HK-2 (cell line): ENCODE data around the gene AADAC.
"Not testable (repeated sequence)": the region's sequence is repeated elsewhere in the genome, so short reads cannot be mapped to it uniquely, and the experiment has no call there.

Experiments
- DNase-seq: peaks from one replicate; pipeline ENCODE4 v3.0.0-alpha.2; 2018; ENCODE audit not compliant: unreplicated experiment

The AADAC gene

DNA sequence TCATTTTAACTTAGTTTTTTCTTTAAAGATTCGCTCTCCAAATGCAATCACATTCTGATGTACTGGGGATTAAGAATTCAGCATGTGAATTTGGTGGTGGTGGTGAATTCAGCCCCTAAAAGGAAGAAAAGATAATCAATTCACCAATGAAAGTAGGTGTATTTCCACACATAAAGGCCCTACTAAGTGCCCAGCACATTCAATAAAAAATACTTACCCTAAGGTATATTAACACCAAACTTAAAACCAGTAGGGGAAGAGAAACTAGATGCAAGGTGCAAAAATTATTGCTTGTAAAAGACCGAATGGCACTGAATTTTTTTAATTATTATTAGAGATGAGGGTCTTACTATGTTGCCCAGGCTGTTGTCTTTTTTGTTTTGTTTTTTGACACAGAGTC is 42.7 kb downstream of the AADAC start:
- DNase-seq: no peak

DNA sequence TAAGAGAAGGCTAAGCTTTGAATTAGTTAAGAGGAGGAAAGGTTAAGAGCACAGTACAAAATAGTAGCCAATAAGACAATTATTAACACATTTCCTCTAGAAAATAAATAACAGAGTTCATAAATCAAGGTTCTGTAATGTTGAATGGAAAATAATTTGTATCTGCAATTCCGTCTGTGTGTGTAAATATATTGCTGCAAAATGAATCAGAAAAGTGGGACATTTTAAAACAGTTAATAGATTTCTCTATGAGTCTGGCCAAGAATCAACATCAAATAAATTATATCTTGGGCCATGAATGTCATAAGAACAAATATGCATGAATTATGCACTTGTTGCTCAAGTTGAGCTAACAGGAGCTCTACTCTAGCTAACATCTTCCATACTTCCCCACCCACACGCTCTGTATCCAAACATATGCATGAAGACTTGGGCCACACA is 45.3 kb downstream of the AADAC start:
- DNase-seq: no peak

DNA sequence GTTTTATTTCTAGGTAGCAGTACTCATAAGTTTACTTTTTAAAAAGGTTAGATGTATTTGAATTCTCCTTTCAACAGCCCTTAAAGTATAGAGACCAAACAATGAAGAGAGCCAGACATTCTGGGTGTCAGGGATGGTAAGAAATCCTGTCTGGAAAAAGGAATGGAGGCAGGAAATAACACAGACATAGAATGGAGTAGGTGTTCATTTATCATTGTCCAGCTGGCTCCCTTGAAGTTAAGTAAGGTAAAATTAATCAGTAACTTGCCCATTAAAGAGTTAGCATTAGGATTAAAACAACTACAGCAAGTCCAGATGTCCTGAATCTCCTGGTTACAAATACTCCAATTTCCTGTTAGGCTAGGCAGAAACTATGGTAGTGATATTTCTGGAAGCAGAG is 46.0 kb downstream of the AADAC start:
- no peak for DNase-seq

DNA sequence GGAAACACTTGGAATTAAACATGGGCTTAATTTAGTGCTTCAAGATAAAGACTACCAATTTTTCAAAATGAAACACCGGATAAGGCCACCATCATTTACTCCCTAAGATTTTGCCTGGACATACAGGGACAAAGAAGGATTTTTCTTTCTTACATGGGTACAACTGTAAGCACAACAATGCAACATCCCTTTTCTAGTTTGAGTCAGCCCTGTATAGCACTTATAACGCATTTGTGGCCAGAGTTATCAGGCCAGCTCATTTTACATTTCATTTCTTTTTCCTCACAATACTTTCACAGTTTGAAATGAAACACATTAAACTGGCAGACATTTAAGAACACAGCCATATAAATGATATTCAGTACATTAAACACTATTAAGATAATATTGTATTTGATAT is 49.7 kb downstream of the AADAC start:
- DNase-seq: no peak

DNA sequence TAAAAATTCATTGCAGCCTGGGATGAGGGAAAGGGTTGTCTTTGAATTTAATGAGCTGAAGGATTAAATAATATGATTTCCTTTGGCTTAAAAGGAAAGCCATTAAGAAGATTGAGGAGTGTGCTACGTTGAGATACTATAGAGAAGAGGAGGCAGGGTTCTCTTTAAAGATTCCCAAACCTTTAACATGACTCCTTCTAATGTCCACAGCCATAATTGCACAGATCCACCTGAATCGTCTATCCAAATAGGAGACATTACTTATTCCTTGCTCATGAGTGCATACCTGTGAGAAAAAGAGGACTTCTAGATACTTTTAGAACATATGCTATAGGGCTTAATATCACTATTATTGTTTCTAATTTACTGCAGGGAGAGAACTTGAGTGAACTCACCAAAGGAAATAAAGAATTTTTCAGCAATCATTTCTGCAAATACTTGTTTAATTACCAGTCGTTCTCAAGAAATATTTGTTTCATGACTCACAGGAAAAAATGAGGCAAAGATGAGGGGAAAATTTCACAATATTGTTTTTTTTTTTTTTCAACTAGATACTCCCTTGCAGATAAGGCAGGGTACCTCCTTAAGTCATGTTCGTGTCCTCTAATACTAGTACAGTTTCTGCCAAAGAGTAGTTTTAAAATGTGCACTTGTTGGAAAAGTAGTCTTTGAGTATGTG is 50.6 kb downstream of the AADAC start:
- no peak for DNase-seq

DNA sequence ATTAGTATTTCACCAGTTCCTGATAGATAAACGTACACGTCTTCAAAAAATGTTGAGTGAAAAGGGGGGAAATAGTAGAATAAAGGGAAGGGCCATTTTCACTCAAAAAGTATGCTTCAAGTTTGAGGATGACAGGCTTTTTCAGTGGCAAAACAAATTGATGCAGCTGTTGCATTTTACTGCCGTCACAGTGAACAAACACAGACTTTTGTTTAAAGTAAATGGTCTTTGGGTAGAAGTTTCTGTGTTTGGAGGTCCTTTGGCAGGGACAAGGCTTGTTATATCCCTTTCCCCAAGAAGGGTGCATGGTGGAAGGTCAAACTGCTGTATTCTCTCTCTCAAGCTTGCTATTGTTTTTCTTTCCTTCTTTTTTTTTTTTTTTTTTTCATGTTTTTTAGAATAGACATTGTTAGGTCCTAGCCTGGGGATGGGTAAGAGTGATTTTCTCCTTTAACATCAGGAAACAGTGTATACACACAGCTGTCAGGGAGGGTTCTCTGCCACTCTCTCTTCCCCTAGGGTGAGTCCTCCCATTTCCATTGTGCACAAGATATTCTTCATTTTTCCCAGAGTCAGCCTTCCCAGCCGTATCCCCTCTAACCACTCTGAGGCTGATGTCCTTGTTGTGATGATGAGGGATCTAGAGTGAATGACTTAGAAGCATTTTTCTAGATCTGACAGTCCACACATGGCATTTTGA is 52.9 kb downstream of the AADAC start:
- no peak for DNase-seq

DNA sequence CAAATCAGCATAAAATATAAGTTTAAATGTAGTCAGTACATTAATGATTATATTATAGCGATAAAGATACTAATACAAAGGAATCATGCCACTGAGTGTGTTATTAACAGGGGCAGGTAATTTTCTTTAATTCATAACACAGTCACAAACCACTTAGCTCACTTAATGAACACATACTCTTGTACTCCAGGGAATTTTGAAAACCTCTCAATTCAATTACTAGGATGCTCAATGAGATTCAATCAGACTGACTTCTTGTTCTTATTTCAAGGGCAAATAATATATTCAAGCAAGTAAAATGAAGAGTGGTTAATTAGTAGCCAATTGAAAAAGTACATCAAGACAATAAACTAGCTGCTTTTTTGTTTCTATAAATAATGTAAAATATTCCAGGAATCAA is 53.8 kb downstream of the AADAC start:
- DNase-seq: no peak

DNA sequence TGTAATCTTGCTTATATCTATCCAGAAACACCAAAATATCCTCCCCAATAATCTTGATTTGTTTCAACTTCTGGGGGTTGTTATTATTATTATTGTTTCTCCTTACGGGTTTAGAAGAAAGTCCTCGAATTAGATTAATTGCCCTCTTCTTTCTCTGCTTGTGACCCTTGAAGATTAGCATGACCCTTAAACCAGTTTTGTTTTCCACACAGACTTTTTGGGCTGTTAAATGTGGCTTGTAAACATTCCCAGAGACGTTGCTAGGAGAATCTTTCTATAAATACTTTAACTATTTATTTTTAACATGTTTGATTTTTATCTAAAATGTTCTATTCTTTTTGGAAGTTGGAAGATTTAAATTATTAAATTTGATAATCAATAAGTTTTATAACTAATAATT is 55.3 kb downstream of the AADAC start:
- DNase-seq: no peak

DNA sequence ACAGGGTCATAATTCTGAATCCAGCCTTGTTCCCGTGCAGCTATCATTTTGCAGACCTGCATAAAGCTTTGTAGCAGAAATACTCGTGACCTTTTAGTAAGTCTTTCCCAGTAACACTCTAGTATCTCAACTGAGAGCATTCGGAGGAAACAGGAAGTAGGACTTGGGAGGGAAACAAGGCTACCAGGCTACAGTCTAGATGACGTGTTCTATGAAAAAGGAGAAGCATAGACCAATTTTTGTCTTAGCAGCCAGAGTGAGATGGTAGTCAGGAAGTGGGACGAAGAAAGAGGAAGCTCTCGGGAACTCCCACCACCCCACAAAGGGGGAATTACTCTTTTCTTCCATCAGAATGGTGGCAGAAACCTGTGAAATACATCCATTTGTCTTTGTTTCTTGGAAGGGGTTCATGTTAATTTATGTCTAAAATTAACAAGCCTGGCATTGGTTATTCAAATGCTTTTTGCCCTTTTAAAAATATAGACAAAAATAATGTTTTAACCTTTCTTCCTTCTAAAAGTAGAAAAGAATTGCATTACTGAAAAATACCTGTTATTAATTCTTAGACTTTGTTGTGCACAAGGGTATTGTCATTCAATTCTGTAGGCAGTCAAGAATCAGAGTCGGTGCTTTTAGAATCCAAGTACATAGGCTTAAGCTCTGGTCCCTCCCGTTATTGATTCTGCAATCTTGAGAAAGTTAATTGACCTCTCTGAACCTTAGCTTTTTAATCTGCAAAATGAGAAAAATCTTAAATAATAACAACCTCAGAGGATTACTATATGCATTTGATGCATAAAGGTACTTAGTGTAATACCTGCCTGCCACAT is 57.9 kb downstream of the AADAC start:
- no peak for DNase-seq

DNA sequence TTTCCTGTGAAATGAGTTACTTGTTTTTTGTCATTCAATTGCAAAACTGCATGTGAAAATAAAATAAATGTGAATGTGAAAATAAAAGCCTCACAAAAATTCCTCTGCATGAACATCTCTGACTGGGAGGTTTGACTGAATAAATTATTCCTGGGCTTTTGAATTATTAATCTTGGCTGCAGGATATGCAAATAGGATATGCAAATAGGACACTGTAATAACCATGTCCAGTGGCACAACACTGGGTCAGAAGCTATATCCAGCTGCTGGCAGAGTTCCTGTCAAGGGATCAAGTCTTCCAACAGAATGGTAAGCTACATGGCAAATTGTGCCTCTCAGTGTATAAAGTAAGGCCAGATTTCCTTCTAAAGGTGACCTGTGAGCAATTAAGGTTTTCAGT is 59.5 kb downstream of the AADAC start, which contains the start of gene SUCNR1:
Gene SUCNR1 (plus strand): TSS at position 246 of the 400 bp plus-strand sequence. CDS start 6,250 bp downstream, outside the sequence.
- DNase-seq: no peak

DNA sequence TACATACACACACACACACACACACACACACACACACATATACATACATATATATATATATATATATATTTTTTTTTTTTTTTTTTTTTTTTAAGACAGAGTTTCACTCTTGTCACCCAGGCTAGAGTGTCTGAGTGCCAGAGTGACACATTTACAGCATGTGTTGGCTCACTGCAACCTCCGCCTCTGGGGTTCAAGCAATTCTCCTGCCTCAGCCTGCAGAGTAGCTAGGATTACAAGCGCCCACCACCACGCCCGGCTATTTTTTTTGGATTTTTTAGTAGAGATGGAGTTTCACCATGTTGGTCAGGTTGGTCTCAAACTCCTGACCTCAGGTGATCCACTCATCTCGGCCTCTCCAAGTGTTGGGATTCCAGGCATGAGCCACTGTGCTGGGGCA is 60.2 kb downstream of the AADAC start:
- DNase-seq: not testable (repeated sequence)

DNA sequence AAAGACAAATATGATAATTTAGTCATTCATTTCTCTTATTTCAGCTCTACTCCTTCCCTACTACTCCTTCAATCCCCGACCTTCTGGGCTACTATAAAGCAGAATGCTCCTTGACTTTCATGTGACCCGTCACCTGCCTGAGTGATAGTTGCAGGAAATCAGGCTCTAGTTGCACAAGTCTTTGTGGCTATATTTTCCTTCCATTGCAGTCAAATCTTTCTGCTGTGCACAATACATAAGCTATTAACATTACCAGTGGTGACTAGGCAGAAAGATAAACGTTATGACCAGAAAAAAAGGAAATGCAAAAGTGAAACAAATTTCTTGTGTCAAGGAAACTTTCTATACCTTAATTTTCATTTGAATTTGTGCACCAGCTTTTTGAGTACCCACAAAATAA is 61.8 kb downstream of the AADAC start:
- peak; percentile 16 for DNase-seq

DNA sequence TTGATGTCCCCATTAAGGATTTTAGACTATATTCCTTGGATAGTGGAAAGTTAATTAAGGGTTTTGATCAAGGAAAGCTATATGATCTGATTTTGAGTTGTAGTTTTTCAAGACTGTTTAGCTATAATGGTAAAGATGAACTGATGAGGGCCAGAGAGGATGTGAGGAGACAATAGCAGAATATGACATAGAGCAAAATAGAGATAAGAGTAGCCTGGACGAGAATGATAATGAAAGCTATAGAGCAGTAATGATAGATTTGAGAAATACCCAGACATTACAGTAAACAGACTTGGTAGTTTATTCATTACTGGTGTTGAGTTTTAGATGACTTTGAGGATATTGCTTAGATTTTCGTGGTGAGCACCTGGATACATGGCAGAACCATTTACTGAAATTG is 63.4 kb downstream of the AADAC start:
- DNase-seq: no peak
